ENCODE results near the gene RPH3AL.

RPH3AL gene

GRCh38 chr17:283911-284675 is 68.5 kb downstream of the RPH3AL start:
- Histone ChIP-seq H2AK5ac (ENCODE audit: low read depth, low read length) (peak overlapping the region; percentile 42), H2BK15ac (ENCODE audit: low read length) (no peak overlapping the region), H3K4me2 (ENCODE audit: insufficient read depth, low read length, poor library complexity, severe bottlenecking) (no peak overlapping the region), H3K9ac (ENCODE audit: low read depth, low read length, poor library complexity) (no peak overlapping the region), H3K27me3 (ENCODE audit: control insufficient read depth in 3 of 3, insufficient read depth in 3 of 3, low read depth in 1 of 3, low read length in 3 of 3) (no peaks in the 10 kb centered on the region), H2BK5ac (ENCODE audit: low read length) (no peak overlapping the region), H3K18ac (ENCODE audit: low read length) (peak overlapping the region; percentile 13), H3K27ac (replicated peaks; ENCODE audit: low read length) (no peak overlapping the region), H3K4me3 (ENCODE audit: low read length in 2 of 2) (no peak overlapping the region), H4K8ac (ENCODE audit: low read depth, low read length) (no peak overlapping the region), H3K4ac (ENCODE audit: low read length) (no peak overlapping the region), H3K79me1 (ENCODE audit: low read depth, low read length) (no peaks in the 10 kb centered on the region), H3K14ac (ENCODE audit: low read length) (no peak overlapping the region), H4K91ac (ENCODE audit: low read depth, low read length, poor library complexity) (no peak overlapping the region), H3K4me1 (ENCODE audit: control insufficient read depth in 2 of 2, insufficient read depth in 1 of 2, low read depth in 1 of 2, low read length in 2 of 2) (peaks cover 0 to 6% of the 10 kb centered on the region in 2 donors), H3K23ac (ENCODE audit: low read depth, low read length, poor library complexity) (peak overlapping the region; percentile 51), H2BK12ac (ENCODE audit: low read length) (no peak overlapping the region), H2AFZ (ENCODE audit: low read length) (no peak overlapping the region), H3K36me3 (replicated peaks in 1 of 2; ENCODE audit: control insufficient read depth in 2 of 2, insufficient read depth in 2 of 2, low read length in 2 of 2) (no peaks in the 10 kb centered on the region), H2BK120ac (ENCODE audit: low read depth, low read length) (no peak overlapping the region), H3K9me3 (replicated peaks in 1 of 2; ENCODE audit: control insufficient read depth in 2 of 2, insufficient read depth in 1 of 2, low read depth in 1 of 2, low read length in 2 of 2) (peaks cover 2 to 12% of the 10 kb centered on the region in 2 donors)
- DNase-seq (ENCODE audit: low spot score): no peak
- WGBS, 2 donors (ENCODE audit: extremely low coverage in 2 of 2, insufficient read length in 2 of 2, insufficient replicate concordance in 1 of 2): no CpG with 5 or more reads among the region's 25 CpGs

- Histone ChIP-seq H3K9me3 (replicated peaks in 1 of 2; ENCODE audit: control insufficient read depth in 2 of 2, insufficient read depth in 1 of 2, low read depth in 1 of 2, low read length in 2 of 2) (peaks cover 5 to 12% of the 10 kb centered on the region in 2 donors), H3K23ac (ENCODE audit: low read depth, low read length, poor library complexity) (peak overlapping the region; percentile 32), H3K36me3 (replicated peaks in 1 of 2; ENCODE audit: control insufficient read depth in 2 of 2, insufficient read depth in 2 of 2, low read length in 2 of 2) (no peaks in the 10 kb centered on the region), H2BK120ac (ENCODE audit: low read depth, low read length) (no peak overlapping the region), H2AFZ (ENCODE audit: low read length) (no peak overlapping the region), H4K8ac (ENCODE audit: low read depth, low read length) (no peak overlapping the region), H3K4ac (ENCODE audit: low read length) (no peak overlapping the region), H2BK15ac (ENCODE audit: low read length) (no peak overlapping the region), H3K4me1 (ENCODE audit: control insufficient read depth in 2 of 2, insufficient read depth in 1 of 2, low read depth in 1 of 2, low read length in 2 of 2) (peaks cover 0 to 6% of the 10 kb centered on the region in 2 donors), H4K91ac (ENCODE audit: low read depth, low read length, poor library complexity) (no peak overlapping the region), H3K79me1 (ENCODE audit: low read depth, low read length) (no peaks in the 10 kb centered on the region), H3K14ac (ENCODE audit: low read length) (no peak overlapping the region), H3K4me2 (ENCODE audit: insufficient read depth, low read length, poor library complexity, severe bottlenecking) (no peak overlapping the region), H2BK5ac (ENCODE audit: low read length) (no peak overlapping the region), H3K18ac (ENCODE audit: low read length) (peak overlapping the region; percentile 13), H2BK12ac (ENCODE audit: low read length) (no peak overlapping the region), H3K9ac (ENCODE audit: low read depth, low read length, poor library complexity) (peak overlapping the region; percentile 67), H2AK5ac (ENCODE audit: low read depth, low read length) (no peak overlapping the region), H3K27me3 (ENCODE audit: control insufficient read depth in 3 of 3, insufficient read depth in 3 of 3, low read depth in 1 of 3, low read length in 3 of 3) (no peaks in the 10 kb centered on the region), H3K4me3 (ENCODE audit: low read length in 2 of 2) (no peak overlapping the region), H3K27ac (replicated peaks; ENCODE audit: low read length) (no peak overlapping the region)
- DNase-seq (ENCODE audit: low spot score): no peak
- no CpG with 5 or more reads among the region's 28 CpGs for WGBS, 2 donors (ENCODE audit: extremely low coverage in 2 of 2, insufficient read length in 2 of 2, insufficient replicate concordance in 1 of 2)
Observed at GRCh38 chr17:282912-283882, 69.4 kb downstream of the RPH3AL start.

DNA sequence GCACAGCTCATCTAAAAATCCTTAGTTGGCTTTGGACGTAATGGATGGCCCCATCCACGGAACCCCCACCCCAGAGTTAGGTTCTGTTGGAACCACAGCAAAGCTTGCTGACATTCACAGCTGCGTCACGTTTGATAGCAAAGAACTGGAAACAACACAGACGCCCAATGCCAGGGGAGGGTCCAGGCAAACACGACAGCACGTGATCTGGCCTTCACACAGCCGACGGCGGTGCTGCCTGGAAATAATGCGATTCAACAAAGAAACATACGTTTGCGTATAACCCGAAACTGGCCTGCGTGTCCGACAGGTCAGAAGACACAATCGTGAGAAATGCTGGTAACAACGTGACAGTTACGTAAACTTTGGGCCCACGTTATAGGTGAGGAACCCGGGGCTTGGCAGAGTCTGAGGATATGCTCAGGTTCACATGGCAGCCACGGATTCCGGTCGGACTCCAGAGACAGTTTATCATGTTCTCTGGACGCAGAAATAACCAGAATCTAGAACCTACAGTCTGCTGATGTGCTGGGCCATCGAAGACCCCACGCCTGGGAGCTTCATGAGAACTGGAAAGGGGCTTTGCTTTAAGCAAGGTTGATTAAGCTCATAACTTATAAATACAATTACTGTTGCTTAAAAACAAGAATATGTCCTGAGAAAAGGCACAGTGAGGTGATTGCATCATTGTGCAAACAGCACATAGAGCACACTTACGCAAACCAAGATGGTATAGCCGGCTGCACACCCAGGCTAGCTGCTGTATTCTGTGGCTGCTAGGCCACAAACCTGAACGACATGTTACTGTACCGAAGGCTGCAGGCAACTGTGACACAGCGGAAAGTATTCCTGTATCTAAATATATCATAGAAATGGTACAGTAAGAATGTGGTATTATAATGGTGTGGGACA is 70.4 kb downstream of the RPH3AL start:
- H3K27me3 ChIP-seq (ENCODE audit: control insufficient read depth in 3 of 3, insufficient read depth in 3 of 3, low read depth in 1 of 3, low read length in 3 of 3): no peaks in the 10 kb centered on the region
- no peak overlapping the region for H4K8ac ChIP-seq (ENCODE audit: low read depth, low read length)
- H2BK12ac ChIP-seq (ENCODE audit: low read length): no peak overlapping the region
- H4K91ac ChIP-seq (ENCODE audit: low read depth, low read length, poor library complexity): no peak overlapping the region
- H3K4me1 ChIP-seq (ENCODE audit: control insufficient read depth in 2 of 2, insufficient read depth in 1 of 2, low read depth in 1 of 2, low read length in 2 of 2): peaks cover 0 to 6% of the 10 kb centered on the region in 2 donors
- no peak overlapping the region for H2BK5ac ChIP-seq (ENCODE audit: low read length)
- no peak overlapping the region for H2AFZ ChIP-seq (ENCODE audit: low read length)
- no peak overlapping the region for H3K14ac ChIP-seq (ENCODE audit: low read length)
- H3K23ac ChIP-seq (ENCODE audit: low read depth, low read length, poor library complexity): no peak overlapping the region
- no peak overlapping the region for H2BK15ac ChIP-seq (ENCODE audit: low read length)
- H3K27ac ChIP-seq (replicated peaks; ENCODE audit: low read length): no peak overlapping the region
- H3K9me3 ChIP-seq (replicated peaks in 1 of 2; ENCODE audit: control insufficient read depth in 2 of 2, insufficient read depth in 1 of 2, low read depth in 1 of 2, low read length in 2 of 2): peaks cover 5 to 12% of the 10 kb centered on the region in 2 donors
- H3K9ac ChIP-seq (ENCODE audit: low read depth, low read length, poor library complexity): no peak overlapping the region
- no peak overlapping the region for H2AK5ac ChIP-seq (ENCODE audit: low read depth, low read length)
- H3K4me2 ChIP-seq (ENCODE audit: insufficient read depth, low read length, poor library complexity, severe bottlenecking): no peak overlapping the region
- H3K36me3 ChIP-seq (replicated peaks in 1 of 2; ENCODE audit: control insufficient read depth in 2 of 2, insufficient read depth in 2 of 2, low read length in 2 of 2): no peaks in the 10 kb centered on the region
- no peak overlapping the region for H3K4me3 ChIP-seq (ENCODE audit: low read length in 2 of 2)
- no CpG with 5 or more reads among the region's 32 CpGs for WGBS, 2 donors (ENCODE audit: extremely low coverage in 2 of 2, insufficient read length in 2 of 2, insufficient replicate concordance in 1 of 2)
- no peak overlapping the region for H3K18ac ChIP-seq (ENCODE audit: low read length)
- H2BK120ac ChIP-seq (ENCODE audit: low read depth, low read length): no peak overlapping the region
- DNase-seq (ENCODE audit: low spot score): no peak
- H3K4ac ChIP-seq (ENCODE audit: low read length): no peak overlapping the region
- H3K79me1 ChIP-seq (ENCODE audit: low read depth, low read length): no peaks in the 10 kb centered on the region
